ENCODE data around the gene REC8. TPM values are rescaled to one million over a fixed set of nuclear protein-coding genes. Genes with fewer than 3 reads are reported as not detected.

REC8 gene
- total and polyA plus RNA-seq, 2 of the 13 experiments (the other 11 are each of a cell fraction or from before 2014, with no cell fraction given), result 3.4 to 14.7 TPM

DNA sequence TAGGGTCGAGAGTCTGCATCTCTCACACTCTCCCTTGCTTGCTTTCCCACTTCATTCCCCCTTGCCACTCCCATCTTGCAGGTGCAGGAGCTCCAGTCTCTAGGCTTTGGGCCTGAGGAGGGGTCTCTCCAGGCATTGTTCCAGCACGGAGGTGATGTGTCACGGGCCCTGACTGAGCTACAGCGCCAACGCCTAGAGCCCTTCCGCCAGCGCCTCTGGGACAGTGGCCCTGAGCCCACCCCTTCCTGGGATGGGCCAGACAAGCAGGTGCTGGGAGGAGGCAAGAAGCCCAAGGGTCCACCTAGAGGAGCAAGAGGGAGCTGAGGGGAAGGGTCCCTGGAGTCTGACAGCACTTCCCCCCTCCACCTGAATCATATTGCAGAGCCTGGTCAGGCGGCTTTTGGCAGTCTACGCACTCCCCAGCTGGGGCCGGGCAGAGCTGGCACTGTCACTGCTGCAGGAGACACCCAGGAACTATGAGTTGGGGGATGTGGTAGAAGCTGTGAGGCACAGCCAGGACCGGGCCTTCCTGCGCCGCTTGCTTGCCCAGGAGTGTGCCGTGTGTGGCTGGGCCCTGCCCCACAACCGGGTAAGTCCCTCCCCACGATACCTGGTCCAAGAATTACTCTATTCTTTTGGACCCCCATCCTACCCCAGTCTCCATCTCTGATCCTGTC is 20.3 kb upstream of the REC8 start (continued):
- peak; percentile 57 for TF ChIP-seq RBFOX2 (IDR thresholded peaks at IDR 0.05; ENCODE audit: low read depth, low read length)
- TF ChIP-seq HES4 (CRISPR knock-in tag; IDR thresholded peaks at IDR 0.05; ENCODE audit: borderline replicate concordance), result peak; percentile 86
- TF ChIP-seq, protein P1, sequence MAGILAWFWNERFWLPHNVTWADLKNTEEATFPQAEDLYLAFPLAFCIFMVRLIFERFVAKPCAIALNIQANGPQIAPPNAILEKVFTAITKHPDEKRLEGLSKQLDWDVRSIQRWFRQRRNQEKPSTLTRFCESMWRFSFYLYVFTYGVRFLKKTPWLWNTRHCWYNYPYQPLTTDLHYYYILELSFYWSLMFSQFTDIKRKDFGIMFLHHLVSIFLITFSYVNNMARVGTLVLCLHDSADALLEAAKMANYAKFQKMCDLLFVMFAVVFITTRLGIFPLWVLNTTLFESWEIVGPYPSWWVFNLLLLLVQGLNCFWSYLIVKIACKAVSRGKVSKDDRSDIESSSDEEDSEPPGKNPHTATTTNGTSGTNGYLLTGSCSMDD (CRISPR knock-in tag; IDR thresholded peaks at IDR 0.05), result no peak
- TF ChIP-seq MBNL3 (CRISPR knock-in tag; conservative IDR thresholded peaks at IDR 0.05), result no peak
- TF ChIP-seq ZFP41 (CRISPR knock-in tag; IDR thresholded peaks at IDR 0.05; ENCODE audit: borderline replicate concordance), result no peak
- TF ChIP-seq ZNF772 (CRISPR knock-in tag; IDR thresholded peaks at IDR 0.05), result no peak
- no peak for TF ChIP-seq ZNF230 (CRISPR knock-in tag; IDR thresholded peaks at IDR 0.05)

DNA sequence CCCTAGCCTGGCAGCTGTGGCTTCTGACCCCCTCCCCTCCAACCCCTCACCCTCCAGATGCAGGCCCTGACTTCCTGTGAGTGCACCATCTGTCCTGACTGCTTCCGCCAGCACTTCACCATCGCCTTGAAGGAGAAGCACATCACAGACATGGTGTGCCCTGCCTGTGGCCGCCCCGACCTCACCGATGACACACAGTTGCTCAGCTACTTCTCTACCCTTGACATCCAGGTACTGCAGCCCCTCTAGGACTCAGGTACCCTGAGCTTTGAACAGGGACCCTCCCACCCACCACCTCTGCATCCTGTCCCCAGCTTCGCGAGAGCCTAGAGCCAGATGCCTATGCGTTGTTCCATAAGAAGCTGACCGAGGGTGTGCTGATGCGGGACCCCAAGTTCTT is 16.8 kb upstream of the REC8 start:
- Histone ChIP-seq H2AFZ (ENCODE audit: low read length) (no peak overlapping the region), H3K4me3 (replicated peaks in 1 of 3; ENCODE audit: insufficient read depth in 1 of 3, low read depth in 2 of 3, low read length in 3 of 3) (no peak overlapping the region), H4K20me1 (ENCODE audit: insufficient read depth, low read length) (no peaks in the 10 kb centered on the region; the same call in 1 of the 2 replicates), H3K9me3 (ENCODE audit: low read length) (no peaks in the 10 kb centered on the region), H3K4me1 (ENCODE audit: insufficient read depth, low read length) (peaks cover 4% of the 10 kb centered on the region; the same call in 1 of the 2 replicates), H3K36me3 (replicated peaks in 1 of 2; ENCODE audit: control insufficient read depth in 1 of 2, insufficient read depth in 2 of 2, low read length in 2 of 2) (peaks cover 61 to 72% of the 10 kb centered on the region in 2 experiments), H3K79me2 (ENCODE audit: insufficient read depth, low read length) (no peaks in the 10 kb centered on the region), H3K4me2 (ENCODE audit: low read depth, low read length) (no peak overlapping the region), H3K27me3 (ENCODE audit: control insufficient read depth in 1 of 2, insufficient read depth in 2 of 2, low read length in 2 of 2) (no peaks in the 10 kb centered on the region), H3K27ac (ENCODE audit: extremely low read length, insufficient read depth, low read length) (no peak overlapping the region), H3K9ac (ENCODE audit: insufficient read depth, low read depth, low read length) (no peak overlapping the region)
- BruUV-seq (replicated peaks), result no TSS peak
- intact Hi-C loops (cut with micrococcal nuclease; ENCODE audit: unreplicated experiment) (no loop called here), in situ Hi-C loops (cut with HindIII; ENCODE audit: extremely low pct_ligation_motif_present, low pct_unique_long_range_greater_than_20kb) (no loop called here)
- FAIRE-seq (no peak), DNase-seq (ENCODE audit: low spot score) (no peak), ATAC-seq (no peak)
- ChIA-PET POLR2A (interaction anchor here (0.9 to 11.8 kb wide), 4 partner anchors 6 to 116 kb away, joined by 3 to 233 read pairs (median 108); partner anchors contain the start of genes CHMP4A, EMC9, PSME1 and PSME2), CTCF (ENCODE audit: low intra/inter-chr PET ratio, low total read pairs) (no interaction called here)
- WGBS (ENCODE audit: low lambda C conversion rate), result 98% methylated on average over 10 of the region's 10 CpGs
- no peak for TF ChIP-seq SOX5 (CRISPR knock-in tag; IDR thresholded peaks at IDR 0.05; ENCODE audit: borderline replicate concordance)
- TF ChIP-seq ZNF101 (CRISPR knock-in tag; IDR thresholded peaks at IDR 0.05; ENCODE audit: borderline replicate concordance, low read depth), result no peak
- no peak for TF ChIP-seq GPN1 (CRISPR knock-in tag; IDR thresholded peaks at IDR 0.05; ENCODE audit: borderline replicate concordance)
- no peak for TF ChIP-seq JUN (CRISPR knock-in tag; IDR thresholded peaks at IDR 0.05)
- no peak for TF ChIP-seq REXO4 (CRISPR knock-in tag; IDR thresholded peaks at IDR 0.05; ENCODE audit: borderline replicate concordance)
- TF ChIP-seq ZNF138 (CRISPR knock-in tag; IDR thresholded peaks at IDR 0.05; ENCODE audit: low read depth), result no peak; the same call in 1 of the 2 replicates
- no peak for TF ChIP-seq BHLHE40 (IDR thresholded peaks at IDR 0.05; ENCODE audit: low read length)
- no peak for TF ChIP-seq RFXANK (CRISPR knock-in tag; IDR thresholded peaks at IDR 0.05)
- TF ChIP-seq POLR2AphosphoS2 (IDR thresholded peaks at IDR 0.05; ENCODE audit: low read depth, low read length), result no peak
- TF ChIP-seq PRMT3 (CRISPR knock-in tag; IDR thresholded peaks at IDR 0.05; ENCODE audit: borderline replicate concordance, low read depth), result no peak
- no peak for TF ChIP-seq ZNF282 (IDR thresholded peaks at IDR 0.05; ENCODE audit: partially characterized antibody)
- no peak for TF ChIP-seq THYN1 (CRISPR knock-in tag; IDR thresholded peaks at IDR 0.05; ENCODE audit: borderline replicate concordance, low read depth)
- no peak for TF ChIP-seq ZFX (CRISPR knock-in tag; IDR thresholded peaks at IDR 0.05; ENCODE audit: low read depth)
- TF ChIP-seq, protein P2, sequence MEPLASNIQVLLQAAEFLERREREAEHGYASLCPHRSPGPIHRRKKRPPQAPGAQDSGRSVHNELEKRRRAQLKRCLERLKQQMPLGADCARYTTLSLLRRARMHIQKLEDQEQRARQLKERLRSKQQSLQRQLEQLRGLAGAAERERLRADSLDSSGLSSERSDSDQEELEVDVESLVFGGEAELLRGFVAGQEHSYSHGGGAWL (CRISPR knock-in tag; IDR thresholded peaks at IDR 0.05), result 0 out of 2 replicates have a peak, but pooled peaks have one; percentile 22
- TF ChIP-seq, protein P3, sequence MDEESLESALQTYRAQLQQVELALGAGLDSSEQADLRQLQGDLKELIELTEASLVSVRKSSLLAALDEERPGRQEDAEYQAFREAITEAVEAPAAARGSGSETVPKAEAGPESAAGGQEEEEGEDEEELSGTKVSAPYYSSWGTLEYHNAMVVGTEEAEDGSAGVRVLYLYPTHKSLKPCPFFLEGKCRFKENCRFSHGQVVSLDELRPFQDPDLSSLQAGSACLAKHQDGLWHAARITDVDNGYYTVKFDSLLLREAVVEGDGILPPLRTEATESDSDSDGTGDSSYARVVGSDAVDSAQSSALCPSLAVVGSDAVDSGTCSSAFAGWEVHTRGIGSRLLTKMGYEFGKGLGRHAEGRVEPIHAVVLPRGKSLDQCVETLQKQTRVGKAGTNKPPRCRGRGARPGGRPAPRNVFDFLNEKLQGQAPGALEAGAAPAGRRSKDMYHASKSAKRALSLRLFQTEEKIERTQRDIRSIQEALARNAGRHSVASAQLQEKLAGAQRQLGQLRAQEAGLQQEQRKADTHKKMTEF (CRISPR knock-in tag; IDR thresholded peaks at IDR 0.05), result no peak
- no peak for TF ChIP-seq ZFP82 (CRISPR knock-in tag; IDR thresholded peaks at IDR 0.05; ENCODE audit: borderline replicate concordance)

All from HepG2 (cell line).